GM18526 (cell line): ENCODE results near the gene TPM3.

Experiments used
- POLR2A ChIP-seq: IDR thresholded peaks from 3 replicates; pipeline ENCODE4 v1.6.1; 2011; ENCODE audit not compliant: insufficient read length; ENCODE audit errors: extremely low read depth

TPM3 gene

DNA sequence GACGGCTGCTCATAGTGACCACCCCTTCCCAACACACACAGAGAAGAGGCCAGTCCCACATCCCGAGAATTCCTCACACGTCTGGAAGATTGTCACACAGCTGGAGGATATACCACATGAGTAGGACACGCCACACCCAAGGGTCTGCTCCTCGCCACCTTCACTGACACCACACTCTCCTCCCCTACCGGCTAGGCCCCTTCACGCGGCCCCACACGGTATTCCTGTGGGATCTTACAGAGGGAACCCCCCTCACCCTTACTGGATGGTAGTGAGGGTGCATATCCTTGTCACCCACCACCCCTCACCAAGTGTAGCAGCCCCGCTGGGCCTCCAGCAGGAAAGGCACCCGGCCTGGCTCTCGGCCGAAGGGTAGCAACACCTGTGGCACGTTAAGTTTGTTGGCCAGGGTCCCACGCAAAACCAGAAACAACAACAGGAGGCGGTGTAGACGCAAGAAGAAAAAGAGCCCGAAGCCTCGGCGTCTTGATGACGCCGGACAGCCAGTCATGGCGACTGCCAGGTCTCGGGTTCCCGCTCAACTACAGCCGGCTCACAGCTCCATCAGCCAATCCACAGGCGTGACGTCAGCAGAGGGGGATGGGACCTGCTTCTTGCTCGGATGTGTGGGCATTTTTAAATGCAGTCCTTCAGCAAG lies 37.2 kb downstream of the TPM3 start, which contains the start of gene NUP210L:
Gene NUP210L (minus strand): TSS at position 540 of the 658 bp plus-strand sequence.
- peak; percentile 16 for TF ChIP-seq POLR2A

DNA sequence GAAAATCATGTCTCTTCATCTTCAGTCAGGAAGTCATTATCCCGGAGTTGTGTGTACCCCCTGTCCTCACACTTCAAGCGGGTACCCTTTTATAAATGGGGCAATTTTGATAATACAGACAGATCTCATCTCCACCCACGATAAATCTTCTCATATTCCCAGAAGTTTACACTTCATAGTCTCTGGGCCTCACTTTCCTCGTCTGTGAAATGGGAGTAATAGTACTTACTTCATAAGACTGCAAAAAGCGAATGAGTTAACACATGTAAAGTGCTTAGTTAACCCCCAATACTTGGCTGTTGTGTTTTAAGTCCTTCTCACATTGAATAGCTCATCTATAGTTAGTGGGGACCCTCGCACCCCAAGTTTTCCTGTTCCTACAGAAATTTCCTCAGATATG lies 37.8 kb downstream of the TPM3 start:
- no peak for TF ChIP-seq POLR2A

DNA sequence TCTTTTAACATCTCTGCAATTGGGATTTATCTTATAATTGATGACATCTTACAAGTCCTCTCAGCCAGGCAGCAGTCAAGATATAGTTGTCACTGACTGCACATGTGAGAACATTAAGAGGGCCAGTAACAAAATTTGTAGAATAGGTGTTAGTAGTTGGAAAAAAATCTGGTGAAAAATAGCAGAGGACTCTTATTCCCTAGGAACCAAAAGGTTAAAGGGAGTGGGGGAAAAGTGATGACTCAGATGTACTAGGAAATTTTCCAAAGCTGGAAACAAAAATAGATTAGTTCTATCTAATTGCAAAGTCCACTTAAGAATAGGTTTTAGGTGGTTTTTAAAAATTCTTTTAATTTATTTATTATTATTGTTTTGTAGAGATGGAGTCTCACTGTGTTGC lies 40.6 kb downstream of the TPM3 start:
- TF ChIP-seq POLR2A, result no peak

DNA sequence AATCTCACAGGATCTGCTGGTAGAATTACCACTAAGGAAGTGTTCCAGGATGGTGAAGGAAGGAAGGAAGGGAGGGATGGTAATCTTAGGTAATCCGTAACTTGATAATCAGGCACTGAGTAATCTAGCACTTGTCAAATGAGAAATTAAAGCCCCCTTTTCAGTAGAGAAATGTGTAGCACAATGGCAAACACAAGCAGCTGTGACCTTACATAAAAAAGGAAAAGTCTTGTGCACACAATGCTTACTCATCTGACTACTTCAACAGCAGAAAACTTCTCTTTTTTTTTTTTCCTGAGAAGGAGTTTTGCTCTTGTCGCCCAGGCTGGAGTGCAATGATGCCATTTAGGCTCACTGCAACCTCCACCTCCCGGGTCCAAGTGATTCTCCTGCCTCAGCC lies 43.1 kb downstream of the TPM3 start:
- TF ChIP-seq POLR2A, result no peak

DNA sequence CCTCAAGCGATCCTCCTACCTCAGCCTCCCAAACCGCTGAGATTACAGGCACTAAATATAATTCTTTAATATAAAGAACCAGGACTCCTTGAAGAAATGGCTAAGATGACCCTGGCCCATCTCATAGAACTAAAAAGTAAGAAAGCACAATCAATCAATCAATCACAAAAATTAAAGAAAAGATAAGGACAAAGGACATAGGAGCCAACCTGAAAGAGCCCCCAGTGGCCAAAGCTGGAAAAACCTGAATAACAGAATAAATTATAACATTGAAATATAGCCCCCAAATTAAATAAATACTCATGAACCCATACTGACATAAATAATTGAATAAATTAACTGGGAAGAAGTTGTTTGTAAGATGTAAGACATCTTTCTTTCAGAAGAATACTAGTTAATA lies 45.9 kb downstream of the TPM3 start:
- TF ChIP-seq POLR2A, result no peak

DNA sequence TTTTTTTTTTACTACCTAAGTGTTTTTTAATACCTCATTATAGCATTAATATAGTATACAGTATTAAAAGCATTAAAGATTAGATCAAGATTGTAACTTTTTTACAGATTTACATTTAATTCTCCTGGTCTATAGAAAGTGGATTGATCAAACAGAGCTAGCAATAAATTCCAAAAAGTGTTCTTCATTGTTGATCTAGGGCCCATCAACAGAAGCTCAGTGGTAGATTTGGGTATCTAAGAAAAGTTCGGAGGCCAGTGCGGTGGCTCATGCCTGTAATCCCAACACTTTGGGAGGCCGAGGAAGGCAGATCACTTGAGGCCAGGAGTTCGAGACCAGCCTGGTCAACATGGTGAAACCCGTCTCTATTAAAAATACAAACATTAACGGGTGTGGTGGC lies 49.5 kb downstream of the TPM3 start:
- no peak for TF ChIP-seq POLR2A

DNA sequence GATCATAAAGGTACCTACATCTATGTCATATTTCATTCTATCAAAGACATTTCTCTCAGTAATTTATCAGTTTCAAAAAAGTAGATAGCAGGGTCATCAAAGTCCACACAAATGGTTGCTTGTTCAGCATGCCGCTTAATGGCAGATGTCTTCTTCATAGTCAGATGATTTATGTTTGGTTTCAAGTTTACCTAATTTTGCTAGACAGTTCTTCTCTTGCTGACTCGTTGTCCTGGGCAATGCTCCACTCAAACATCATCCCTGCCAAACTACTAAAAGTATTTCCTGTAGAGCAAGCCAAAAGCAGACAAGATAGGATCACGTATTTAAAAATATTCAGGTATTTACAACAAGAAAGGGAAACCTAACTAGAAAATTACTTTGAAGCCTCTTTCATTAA lies 50.7 kb downstream of the TPM3 start:
- no peak for TF ChIP-seq POLR2A

DNA sequence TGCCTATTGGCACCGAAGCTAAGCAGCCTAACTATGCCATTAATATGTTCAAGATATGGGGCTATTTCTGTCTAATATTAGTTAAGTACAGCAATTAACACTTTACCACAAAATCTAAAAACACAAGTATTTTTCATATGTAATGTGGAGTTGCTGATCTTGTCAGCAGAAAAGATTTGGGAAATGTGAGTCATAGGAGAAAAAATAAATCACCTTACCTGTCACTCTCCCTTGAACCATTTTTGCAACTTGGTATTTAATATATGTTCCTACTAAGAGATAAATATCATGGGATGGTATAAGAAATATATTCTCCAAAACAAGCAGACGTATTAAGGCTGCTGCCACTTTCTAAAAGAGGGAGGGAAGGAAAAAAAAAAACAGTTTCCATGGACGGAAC lies 54.0 kb downstream of the TPM3 start:
- TF ChIP-seq POLR2A, result no peak

DNA sequence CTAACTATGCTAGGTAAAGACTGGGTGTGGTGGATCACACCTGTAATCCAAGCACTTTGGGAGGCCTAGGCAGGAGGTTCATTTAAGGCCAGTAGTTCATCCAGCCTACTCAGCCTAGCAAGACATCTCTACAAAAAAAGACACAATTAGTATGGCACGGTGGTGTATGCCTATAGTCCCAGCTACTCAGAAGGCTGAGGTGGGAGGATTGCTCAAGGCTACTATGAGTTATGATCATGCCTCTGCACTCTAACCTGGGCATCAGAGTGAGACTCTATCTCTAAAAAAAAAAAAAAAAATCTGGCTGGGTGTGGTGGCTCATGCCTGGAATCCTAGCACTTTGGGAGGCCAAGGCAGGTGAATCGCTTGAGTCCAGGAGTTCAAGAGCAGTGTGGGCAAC lies 58.6 kb downstream of the TPM3 start:
- no peak for TF ChIP-seq POLR2A

DNA sequence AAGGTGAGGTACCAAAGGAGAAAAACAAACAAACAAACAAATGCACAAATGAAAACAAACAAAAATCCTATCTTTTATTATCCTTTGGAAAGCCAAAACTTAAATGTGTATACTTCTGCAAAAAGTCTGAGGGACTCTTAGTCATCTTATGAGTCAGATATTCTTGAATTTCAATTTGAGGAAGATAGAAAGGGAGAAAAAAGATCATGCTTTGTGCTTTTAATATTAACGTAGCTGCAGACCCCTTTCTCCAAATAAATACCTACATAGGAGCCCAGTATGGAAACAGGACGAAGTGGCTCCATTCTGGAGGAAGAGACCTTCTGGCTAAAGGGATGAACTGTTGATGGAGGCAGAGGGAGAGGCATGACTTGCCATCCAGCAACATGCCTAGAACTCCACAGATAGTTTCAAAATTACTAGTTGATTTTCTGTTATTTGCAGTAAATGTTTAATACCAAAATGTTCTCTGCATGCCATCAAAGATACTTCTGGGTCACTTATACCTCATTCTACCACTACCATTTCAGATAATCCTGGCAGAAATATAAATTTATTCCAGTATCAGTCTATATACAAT lies 62.4 kb downstream of the TPM3 start:
- TF ChIP-seq POLR2A, result no peak

DNA sequence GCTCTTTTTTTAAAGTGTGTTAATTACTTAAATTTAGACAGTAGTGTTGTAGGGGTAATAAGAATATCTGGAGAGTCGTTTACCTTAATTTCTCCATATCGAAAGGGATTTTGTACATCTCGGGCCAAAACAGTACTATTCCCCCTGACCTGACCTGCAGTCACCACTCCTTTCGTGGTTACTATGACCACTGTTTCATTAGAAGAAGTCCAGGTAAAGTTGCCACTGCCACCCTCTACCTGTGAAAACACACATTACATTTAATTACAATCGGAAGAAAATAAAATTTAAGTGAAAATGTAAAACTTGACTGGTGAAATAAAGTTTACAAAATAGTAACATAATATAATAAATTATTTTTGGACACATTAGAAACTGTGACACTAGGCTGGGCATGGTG lies 74.3 kb downstream of the TPM3 start:
- TF ChIP-seq POLR2A, result no peak

DNA sequence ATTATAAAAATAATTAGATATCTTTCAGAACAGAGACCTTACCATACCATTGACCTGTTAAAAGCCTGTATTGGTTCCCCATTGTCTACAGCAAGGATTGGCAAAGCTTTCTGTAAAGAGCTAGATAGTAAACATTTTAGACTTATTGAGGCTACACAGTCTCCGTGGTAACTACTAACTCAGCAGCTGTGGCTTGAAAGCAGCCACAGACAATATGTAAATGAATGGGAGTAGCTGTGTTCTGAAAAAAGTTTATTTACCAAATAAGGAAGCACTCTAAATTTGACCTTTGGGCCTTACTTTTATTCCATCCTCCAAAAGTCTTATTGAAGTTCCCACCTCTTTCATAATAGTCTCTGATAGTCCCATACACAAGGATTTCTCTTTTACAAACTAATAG lies 76.7 kb downstream of the TPM3 start:
- TF ChIP-seq POLR2A, result no peak
